COR-L47 (cell line): ENCODE measurements around the gene SRF.

Experiments
- DNase-seq: peaks from one replicate; lab custom pipeline; 2025; lab: John Stamatoyannopoulos, UW

The SRF gene

GRCh38 chr6:43217351-43217750 is 46.3 kb downstream of the SRF start:
- DNase-seq = no peak

GRCh38 chr6:43219119-43219518 is 48.0 kb downstream of the SRF start:
- no peak for DNase-seq

GRCh38 chr6:43219814-43220213 is 48.7 kb downstream of the SRF start:
- no peak for DNase-seq

- DNase-seq = no peak
Observed at GRCh38 chr6:43220439-43220951, 49.4 kb downstream of the SRF start.

- no peak for DNase-seq
Observed at GRCh38 chr6:43221046-43221972, 50.2 kb downstream of the SRF start.

- DNase-seq = no peak
Observed at GRCh38 chr6:43222418-43223059, 51.5 kb downstream of the SRF start.

- DNase-seq = no peak
Observed at GRCh38 chr6:43223175-43223574, 52.1 kb downstream of the SRF start.

- DNase-seq = no peak
Observed at GRCh38 chr6:43226192-43226851, 55.3 kb downstream of the SRF start.

GRCh38 chr6:43228951-43229802 is 58.1 kb downstream of the SRF start, which contains the start of gene DNPH1:
Gene DNPH1 (minus strand): TSS chr6:43229481. CDS start chr6:43229456, 25 bp downstream.
- peak; percentile 56 for DNase-seq

GRCh38 chr6:43229803-43230620 is 58.9 kb downstream of the SRF start:
- no peak for DNase-seq

- no peak for DNase-seq
Observed at GRCh38 chr6:43231053-43231452, 60.0 kb downstream of the SRF start.
